Stomach smooth muscle (tissue), 2 donors: ENCODE measurements around the gene ABCD1.
A peak's percentile ranks its signal among the peaks of the same experiment; 100 is the strongest.
"Not testable (repeated sequence)": the region's sequence is repeated elsewhere in the genome, so short reads cannot be mapped to it uniquely, and the experiment has no call there.

Experiments used
- H3K27ac ChIP-seq: one replicate; pipeline ENCODE4 v1.7.0; 2013; ENCODE audit warnings: mild to moderate bottlenecking, low read length, inconsistent platforms
- H3K27me3 ChIP-seq, 2 donors: one replicate each; pipeline ENCODE4 v1.7.0; 2013; ENCODE audit warnings: low read length in 2 of 2; ENCODE audit not compliant: insufficient read depth in 2 of 2, control insufficient read depth in 1 of 2
- H3K36me3 ChIP-seq, 2 donors: one replicate each; pipeline ENCODE4 v1.7.0; 2013; ENCODE audit warnings: low read length in 2 of 2; ENCODE audit not compliant: control insufficient read depth in 2 of 2, insufficient read depth in 2 of 2
- H3K4me1 ChIP-seq: one replicate; pipeline ENCODE4 v1.7.0; 2013; ENCODE audit warnings: low read length; ENCODE audit not compliant: control insufficient read depth, insufficient read depth
- H3K4me3 ChIP-seq, 2 donors: one replicate each; pipeline ENCODE4 v1.7.0; 2013; ENCODE audit warnings: low read length in 2 of 2
- H3K9ac ChIP-seq, 2 donors: one replicate each; pipeline ENCODE4 v1.7.0; 2013; ENCODE audit warnings: low read length in 2 of 2, mild to moderate bottlenecking in 1 of 2
- H3K9me3 ChIP-seq, 2 donors: one replicate each; pipeline ENCODE4 v1.7.0; 2013; ENCODE audit warnings: low read length in 2 of 2; ENCODE audit not compliant: control insufficient read depth in 2 of 2
- donor health status: healthy.
- donor health status: Pancreatic carcinoma.

Gene ABCD1

DNA sequence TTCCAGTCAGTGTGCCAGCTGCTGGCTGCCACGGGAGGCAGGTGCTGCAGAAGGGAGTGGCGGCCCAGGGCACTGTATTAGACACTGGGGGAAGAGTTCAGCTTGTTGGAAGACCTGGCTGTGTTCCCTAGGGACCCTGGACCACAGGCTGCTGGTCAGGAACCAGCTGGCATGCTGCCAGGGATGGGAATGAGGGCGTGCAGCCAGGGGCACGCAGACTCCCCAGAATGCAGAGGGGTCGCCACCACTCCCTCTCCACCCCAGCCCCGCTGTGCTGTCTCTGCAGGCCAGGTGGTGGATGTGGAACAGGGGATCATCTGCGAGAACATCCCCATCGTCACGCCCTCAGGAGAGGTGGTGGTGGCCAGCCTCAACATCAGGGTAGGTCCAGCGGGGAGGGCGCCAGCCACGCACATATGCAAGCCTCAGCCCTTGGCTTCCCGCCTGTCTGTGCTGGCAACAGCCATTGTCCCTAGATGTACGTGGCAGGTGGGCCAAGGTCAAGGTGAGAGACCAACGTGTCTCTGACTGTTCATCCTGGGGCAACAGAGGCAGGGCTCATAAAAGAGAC lies 12.3 kb downstream of the ABCD1 start:
- H3K36me3 ChIP-seq, result peaks cover 0 to 11% of the 10 kb centered on the region in 2 donors
- H3K27ac ChIP-seq, result no peak overlapping the region
- H3K9me3 ChIP-seq, result peaks cover 0 to 2% of the 10 kb centered on the region in 2 donors
- no peaks in the 10 kb centered on the region for H3K4me1 ChIP-seq
- no peak overlapping the region for H3K9ac ChIP-seq
- H3K27me3 ChIP-seq, result peaks cover 0 to 6% of the 10 kb centered on the region in 2 donors
- H3K4me3 ChIP-seq, result no peak overlapping the region

DNA sequence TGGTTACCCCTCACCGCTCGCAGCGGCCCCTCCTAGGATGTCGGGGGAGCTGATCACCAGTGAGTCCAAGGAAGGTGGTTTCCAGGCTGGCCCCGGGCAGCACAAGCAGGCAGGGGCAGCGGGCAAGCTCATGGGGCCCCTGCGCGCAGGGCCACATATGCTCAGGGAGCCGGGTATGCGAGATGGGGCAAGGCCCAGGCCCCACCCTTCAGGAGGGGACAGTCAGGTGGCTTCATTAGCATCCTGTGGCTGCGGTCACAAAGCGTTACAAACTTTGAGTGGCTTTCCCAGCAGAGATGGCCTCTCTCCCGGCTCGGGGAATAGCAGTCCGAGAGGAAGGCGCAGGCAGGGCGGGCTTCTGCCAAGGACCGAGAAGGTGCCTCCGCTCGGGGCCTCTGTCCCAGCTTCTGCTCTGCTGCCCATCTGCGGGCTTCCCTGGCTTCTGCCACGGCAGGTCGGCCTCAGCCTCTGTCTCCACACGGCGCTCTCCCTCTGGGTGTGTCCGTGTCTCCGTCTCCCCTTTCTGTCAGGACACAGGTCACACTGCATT lies 13.5 kb downstream of the ABCD1 start:
- no peak overlapping the region for H3K27ac ChIP-seq
- H3K4me3 ChIP-seq, result no peak overlapping the region
- no peaks in the 10 kb centered on the region for H3K9me3 ChIP-seq

DNA sequence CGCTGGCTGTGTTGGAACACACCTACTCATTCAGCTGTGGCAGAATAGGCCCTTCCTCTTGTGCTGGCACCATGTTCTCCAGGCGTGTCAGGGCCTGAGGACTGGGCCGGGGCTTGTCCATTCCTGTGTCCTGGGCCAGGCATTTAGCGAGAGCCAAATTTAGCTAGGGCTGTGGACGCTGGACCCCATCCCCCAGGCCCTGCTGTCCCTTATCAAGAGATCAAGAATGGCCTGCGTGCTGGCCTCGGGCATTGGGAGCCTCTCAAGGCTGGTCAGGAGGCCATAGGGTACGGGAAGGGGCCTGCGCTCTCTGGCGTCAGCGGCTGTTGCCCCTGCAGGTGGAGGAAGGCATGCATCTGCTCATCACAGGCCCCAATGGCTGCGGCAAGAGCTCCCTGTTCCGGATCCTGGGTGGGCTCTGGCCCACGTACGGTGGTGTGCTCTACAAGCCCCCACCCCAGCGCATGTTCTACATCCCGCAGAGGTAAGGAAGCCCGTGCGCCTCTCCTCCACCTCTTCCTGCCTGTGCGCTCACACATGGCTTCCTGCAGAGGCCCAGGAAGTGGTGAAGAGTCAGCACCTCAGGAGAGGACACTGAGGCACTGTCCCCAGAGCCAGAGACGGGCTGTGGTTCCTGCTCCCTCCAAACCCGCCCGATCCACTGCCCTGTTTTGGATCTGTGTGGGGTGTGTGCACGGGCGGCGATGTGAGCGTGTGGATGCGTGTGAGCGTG lies 15.3 kb downstream of the ABCD1 start:
- peaks cover 0 to 4% of the 10 kb centered on the region in 2 donors for H3K27me3 ChIP-seq
- H3K36me3 ChIP-seq, result peaks cover 0 to 11% of the 10 kb centered on the region in 2 donors
- H3K9me3 ChIP-seq, result no peaks in the 10 kb centered on the region
- H3K4me1 ChIP-seq, result peaks cover 12% of the 10 kb centered on the region
- H3K4me3 ChIP-seq, result no peak overlapping the region
- H3K9ac ChIP-seq, result no peak overlapping the region
- no peak overlapping the region for H3K27ac ChIP-seq

More for the DNA sequence above, 13.5 kb downstream of the ABCD1 start:
- no peak overlapping the region for H3K9ac ChIP-seq
- H3K36me3 ChIP-seq, result peaks cover 0 to 11% of the 10 kb centered on the region in 2 donors
- H3K27me3 ChIP-seq, result peaks cover 0 to 6% of the 10 kb centered on the region in 2 donors
- H3K4me1 ChIP-seq, result peaks cover 2% of the 10 kb centered on the region

DNA sequence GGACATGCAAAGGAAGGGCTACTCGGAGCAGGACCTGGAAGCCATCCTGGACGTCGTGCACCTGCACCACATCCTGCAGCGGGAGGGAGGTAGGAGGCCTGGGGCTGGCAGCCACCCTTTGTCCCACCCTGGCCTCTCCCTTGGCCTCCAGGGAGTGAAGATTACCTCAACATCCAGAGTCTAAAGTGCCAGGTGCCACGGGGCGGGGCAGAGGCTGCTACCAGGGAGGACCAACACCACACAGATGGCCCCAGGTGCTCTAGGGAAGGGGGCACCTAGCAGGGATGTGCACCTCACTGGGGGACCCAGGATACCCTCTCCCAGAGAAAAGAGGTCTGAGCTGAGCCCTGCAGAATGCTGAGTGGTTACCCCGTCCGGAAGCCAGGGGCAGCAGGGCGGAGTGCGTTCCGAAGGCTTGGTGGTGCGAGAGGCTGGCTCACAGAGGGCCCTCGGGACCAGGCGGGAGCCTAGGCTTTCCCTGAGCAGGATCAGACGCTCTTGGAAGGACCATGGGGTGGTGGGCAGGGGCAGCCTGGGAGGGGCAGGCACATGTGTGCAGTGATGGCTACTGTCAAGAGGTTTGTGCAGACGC lies 16.1 kb downstream of the ABCD1 start:
- Histone ChIP-seq H3K36me3 (peaks cover 0 to 11% of the 10 kb centered on the region in 2 donors), H3K27ac (no peak overlapping the region), H3K4me3 (no peak overlapping the region), H3K27me3 (no peaks in the 10 kb centered on the region), H3K4me1 (peaks cover 12% of the 10 kb centered on the region), H3K9ac (no peak overlapping the region), H3K9me3 (no peaks in the 10 kb centered on the region)

DNA sequence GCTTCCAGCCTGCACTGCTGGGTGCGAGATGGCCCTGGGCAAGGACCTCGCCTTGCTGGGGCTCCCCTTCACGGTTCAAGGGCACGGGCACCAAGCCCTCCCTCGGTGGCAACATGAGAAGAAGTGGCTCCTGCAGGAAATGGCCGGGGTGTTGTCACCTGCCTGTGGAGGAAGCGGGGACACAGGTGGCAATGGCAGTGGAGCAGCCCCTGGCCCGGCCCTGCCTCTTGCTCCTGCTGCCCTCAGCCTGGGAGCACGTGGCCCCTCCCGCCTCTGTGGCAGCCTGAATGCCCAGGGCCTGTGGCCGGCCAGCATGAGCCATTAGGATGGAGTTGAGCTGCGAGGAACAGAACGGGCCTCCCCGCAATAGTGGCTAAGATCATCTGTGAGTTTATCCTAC lies 16.8 kb downstream of the ABCD1 start:
- peaks cover 0 to 10% of the 10 kb centered on the region in 2 donors for H3K36me3 ChIP-seq
- H3K27me3 ChIP-seq, result no peaks in the 10 kb centered on the region
- H3K4me1 ChIP-seq, result peaks cover 12% of the 10 kb centered on the region
- H3K27ac ChIP-seq, result no peak overlapping the region
- no peak overlapping the region for H3K9ac ChIP-seq
- H3K9me3 ChIP-seq, result no peaks in the 10 kb centered on the region
- no peak overlapping the region for H3K4me3 ChIP-seq

DNA sequence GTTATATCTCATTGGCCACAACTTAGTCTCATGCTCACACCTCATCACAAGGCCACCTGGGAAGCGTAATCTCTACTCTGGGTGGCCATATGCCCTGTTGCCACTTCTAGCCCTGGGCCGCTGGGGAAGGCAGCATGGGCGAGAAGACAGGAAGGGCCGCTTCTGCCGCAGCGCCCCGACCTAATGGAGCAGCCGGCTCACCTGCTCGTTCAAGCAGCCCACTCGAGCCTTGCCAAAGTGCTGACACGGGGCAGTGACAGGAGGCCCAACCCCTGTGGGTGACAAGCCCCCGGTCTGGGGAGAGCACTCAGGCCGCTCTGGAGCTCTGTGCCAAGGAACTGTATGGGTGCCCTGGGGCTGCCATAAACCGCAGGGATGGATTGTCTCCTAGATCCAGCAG lies 17.5 kb downstream of the ABCD1 start:
- not testable (repeated sequence) for H3K27ac ChIP-seq, H3K9ac ChIP-seq, H3K27me3 ChIP-seq, H3K9me3 ChIP-seq, H3K4me3 ChIP-seq, H3K36me3 ChIP-seq
- peaks cover 12% of the 10 kb centered on the region for H3K4me1 ChIP-seq

DNA sequence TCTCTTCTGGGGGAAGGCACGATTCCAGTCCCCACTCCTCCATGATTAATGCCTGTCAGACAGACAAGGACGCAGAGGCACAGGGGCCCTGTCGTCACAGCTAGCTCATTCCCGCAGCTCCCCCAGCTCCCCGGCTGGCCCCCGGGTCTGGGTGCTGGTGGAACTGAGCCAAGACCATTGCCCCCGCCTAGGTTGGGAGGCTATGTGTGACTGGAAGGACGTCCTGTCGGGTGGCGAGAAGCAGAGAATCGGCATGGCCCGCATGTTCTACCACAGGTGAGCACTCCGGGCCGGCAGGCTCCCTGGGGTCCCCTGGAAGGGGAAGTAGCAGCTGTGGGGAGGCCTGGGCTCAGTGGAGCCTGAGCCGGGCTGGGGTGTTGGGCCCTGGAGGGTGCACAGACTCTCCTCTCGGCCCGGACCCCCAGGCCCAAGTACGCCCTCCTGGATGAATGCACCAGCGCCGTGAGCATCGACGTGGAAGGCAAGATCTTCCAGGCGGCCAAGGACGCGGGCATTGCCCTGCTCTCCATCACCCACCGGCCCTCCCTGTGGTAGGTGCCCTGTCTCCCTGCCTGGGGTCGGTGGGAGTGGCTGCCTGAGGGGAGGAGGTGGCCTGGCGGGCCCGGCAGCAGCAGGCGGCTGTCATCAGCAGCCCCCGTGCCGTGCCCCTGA lies 18.3 kb downstream of the ABCD1 start:
- H3K9ac ChIP-seq, H3K36me3 ChIP-seq, H3K9me3 ChIP-seq, H3K4me3 ChIP-seq, H3K27me3 ChIP-seq, H3K27ac ChIP-seq: not testable (repeated sequence)
- peaks cover 12% of the 10 kb centered on the region for H3K4me1 ChIP-seq

DNA sequence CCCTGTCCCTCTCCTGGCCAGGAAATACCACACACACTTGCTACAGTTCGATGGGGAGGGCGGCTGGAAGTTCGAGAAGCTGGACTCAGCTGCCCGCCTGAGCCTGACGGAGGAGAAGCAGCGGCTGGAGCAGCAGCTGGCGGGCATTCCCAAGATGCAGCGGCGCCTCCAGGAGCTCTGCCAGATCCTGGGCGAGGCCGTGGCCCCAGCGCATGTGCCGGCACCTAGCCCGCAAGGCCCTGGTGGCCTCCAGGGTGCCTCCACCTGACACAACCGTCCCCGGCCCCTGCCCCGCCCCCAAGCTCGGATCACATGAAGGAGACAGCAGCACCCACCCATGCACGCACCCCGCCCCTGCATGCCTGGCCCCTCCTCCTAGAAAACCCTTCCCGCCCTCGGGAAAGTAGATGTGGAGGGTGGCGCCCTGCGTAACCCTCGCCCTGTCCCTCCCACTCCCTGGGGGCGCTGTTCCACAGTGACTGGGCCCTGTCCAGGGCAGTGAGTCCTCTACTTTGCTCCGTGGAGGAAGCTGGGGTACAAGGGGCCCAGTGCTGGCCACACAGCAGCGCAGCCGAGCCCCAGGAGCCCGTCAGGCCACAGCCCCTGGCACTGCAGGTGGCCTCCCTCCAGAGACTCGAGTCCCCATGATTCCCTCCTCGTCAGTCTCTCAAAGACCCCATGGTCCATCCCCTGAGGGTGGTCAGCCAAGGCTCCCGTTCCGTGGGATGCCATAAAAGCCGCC lies 19.0 kb downstream of the ABCD1 start:
- Histone ChIP-seq H3K4me1 (peaks cover 12% of the 10 kb centered on the region), H3K27ac (peak overlapping the region; percentile 71), H3K4me3 (peak overlapping the region in 1 of 2 donors; percentile 54)
- not testable (repeated sequence) for H3K36me3 ChIP-seq, H3K9me3 ChIP-seq, H3K27me3 ChIP-seq, H3K9ac ChIP-seq

DNA sequence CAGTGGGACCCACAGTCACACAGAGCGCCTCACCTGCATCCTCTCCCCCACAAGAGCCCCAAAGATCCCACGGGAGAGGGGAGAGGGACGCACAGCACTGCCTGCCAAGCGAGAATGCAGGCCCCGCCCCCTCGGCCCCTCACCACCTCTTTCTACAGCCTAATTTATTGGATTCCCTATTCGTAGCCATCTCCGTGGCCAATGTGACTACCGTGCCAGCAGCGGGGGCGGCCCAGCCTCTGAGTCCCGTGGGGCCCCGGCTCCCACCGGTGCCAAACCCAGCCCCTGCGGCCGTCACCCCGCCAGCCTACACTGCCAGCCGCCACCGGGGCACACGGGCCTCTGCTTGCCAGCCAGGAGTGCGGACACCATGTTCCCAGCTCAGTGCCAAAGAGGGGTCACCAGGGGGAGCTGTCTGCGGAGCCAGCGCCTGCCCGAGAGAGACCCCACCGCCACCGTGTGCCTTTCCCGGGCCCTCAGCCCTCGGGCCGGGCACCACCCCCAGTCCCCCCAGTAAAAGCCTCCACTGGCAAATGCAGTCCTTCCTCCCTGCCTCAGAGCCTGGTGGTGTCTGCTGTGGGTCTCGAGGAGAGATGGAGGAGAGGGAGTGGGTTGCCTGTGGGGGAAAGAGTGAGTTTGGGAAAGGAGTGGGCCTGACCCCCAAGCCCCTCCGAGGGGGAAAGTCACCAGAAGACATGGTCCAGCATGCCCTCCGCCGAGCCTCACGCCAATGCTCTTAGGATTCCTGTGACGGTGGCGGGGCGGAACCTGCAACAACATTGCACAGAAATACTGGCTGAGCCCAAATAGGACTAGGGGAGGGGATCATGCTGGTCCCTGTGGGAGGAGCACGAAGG lies 19.8 kb downstream of the ABCD1 start:
- Histone ChIP-seq H3K9ac (no peak overlapping the region), H3K4me3 (peak overlapping the region in 1 of 2 donors; percentile 54), H3K9me3 (no peaks in the 10 kb centered on the region), H3K4me1 (peaks cover 12% of the 10 kb centered on the region), H3K27me3 (no peaks in the 10 kb centered on the region), H3K36me3 (no peaks in the 10 kb centered on the region), H3K27ac (peak overlapping the region; percentile 71)
